ENCODE data around the gene VWA2.
"Not testable (repeated sequence)": the region's sequence is repeated elsewhere in the genome, so short reads cannot be mapped to it uniquely, and the experiment has no call there.

VWA2 gene

GRCh38 chr10:114332301-114333192 is 93.5 kb downstream of the VWA2 start:
- no peaks in the 10 kb centered on the region for H3K36me3 ChIP-seq (ENCODE audit: control insufficient read depth, insufficient read depth, low read length)

DNA sequence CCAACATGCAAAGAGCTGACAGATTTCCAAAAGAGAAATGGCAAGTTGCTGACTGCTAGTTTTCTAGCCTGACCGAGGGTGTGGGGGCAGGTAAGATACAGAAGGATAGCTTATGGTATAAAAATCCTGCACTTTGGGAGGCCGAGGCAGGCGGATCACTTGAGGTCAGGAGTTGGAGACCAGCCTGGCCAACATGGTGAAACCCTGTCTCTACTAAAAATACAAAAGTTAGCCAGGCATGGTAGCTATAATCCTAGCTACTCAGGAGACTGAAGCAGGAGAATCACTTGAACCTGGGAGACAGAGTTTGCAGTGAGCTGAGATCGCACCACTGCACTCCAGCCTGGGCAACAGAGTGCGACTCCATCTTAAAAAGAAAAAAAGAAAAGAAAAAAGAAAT is 94.4 kb downstream of the VWA2 start:
- H3K79me2 ChIP-seq = peaks cover 59% of the 10 kb centered on the region
- H3K27ac ChIP-seq = peak overlapping the region; percentile 53
- H3K4me1 ChIP-seq = peaks cover 74% of the 10 kb centered on the region
- H3K36me3 ChIP-seq (ENCODE audit: control insufficient read depth, insufficient read depth, low read length); H3K9ac ChIP-seq; H2AFZ ChIP-seq; H3K9me3 ChIP-seq (ENCODE audit: control insufficient read depth, low read length); H3K27me3 ChIP-seq (ENCODE audit: control insufficient read depth, insufficient read depth, low read length): not testable (repeated sequence)
- peak overlapping the region; percentile 24 for H3K4me2 ChIP-seq (ENCODE audit: low read length)
- peak overlapping the region; percentile 6 for H3K4me3 ChIP-seq (ENCODE audit: low read depth, low read length)

More at GRCh38 chr10:114332301-114333192, 93.5 kb downstream of the VWA2 start:
- H2AFZ ChIP-seq = no peak overlapping the region
- peaks cover 53% of the 10 kb centered on the region for H3K79me2 ChIP-seq
- no peak overlapping the region for H3K9ac ChIP-seq
- peak overlapping the region; percentile 6 for H3K4me3 ChIP-seq (ENCODE audit: low read depth, low read length)
- peak overlapping the region; percentile 24 for H3K4me2 ChIP-seq (ENCODE audit: low read length)
- H3K27ac ChIP-seq = peak overlapping the region; percentile 53
- H3K27me3 ChIP-seq (ENCODE audit: control insufficient read depth, insufficient read depth, low read length) = no peaks in the 10 kb centered on the region
- no peaks in the 10 kb centered on the region for H3K9me3 ChIP-seq (ENCODE audit: control insufficient read depth, low read length)
- H3K4me1 ChIP-seq = peaks cover 75% of the 10 kb centered on the region
- TF ChIP-seq CTCF (IDR thresholded peaks at IDR 0.05) = no peak

- no peak overlapping the region for H3K4me2 ChIP-seq (ENCODE audit: low read length)
- H3K27ac ChIP-seq = peak overlapping the region; percentile 53
- no peak for TF ChIP-seq CTCF (IDR thresholded peaks at IDR 0.05)
These were observed 95.2 kb downstream of the VWA2 start for GRCh38 chr10:114334301-114334700.

DNA sequence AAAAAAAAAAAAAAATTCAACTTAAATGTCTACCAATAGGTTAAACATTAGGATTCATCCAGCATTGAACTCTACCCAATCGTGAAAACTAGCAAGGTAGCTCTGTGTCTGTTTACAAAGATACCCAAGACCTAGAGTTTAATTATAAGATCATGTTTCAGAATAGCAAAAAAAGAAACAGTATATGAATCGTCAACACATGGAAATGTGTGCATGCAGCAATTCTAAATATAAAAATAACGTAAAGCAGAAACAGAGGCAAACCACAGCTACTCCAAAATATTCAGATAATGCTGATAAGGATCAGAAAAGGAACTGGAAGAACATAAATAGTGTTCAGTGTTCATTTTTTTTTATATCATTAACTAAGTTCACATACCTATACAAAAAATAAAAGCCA is 96.6 kb downstream of the VWA2 start:
- no peak overlapping the region for H3K4me2 ChIP-seq (ENCODE audit: low read length)
- H3K79me2 ChIP-seq = peaks cover 52% of the 10 kb centered on the region
- H3K4me3 ChIP-seq (ENCODE audit: low read depth, low read length) = no peak overlapping the region
- no peaks in the 10 kb centered on the region for H3K27me3 ChIP-seq (ENCODE audit: control insufficient read depth, insufficient read depth, low read length)
- H3K4me1 ChIP-seq = peaks cover 56% of the 10 kb centered on the region
- peak overlapping the region; percentile 39 for H3K27ac ChIP-seq
- H3K9ac ChIP-seq = no peak overlapping the region
- H3K36me3 ChIP-seq (ENCODE audit: control insufficient read depth, insufficient read depth, low read length) = no peaks in the 10 kb centered on the region
- H3K9me3 ChIP-seq (ENCODE audit: control insufficient read depth, low read length) = no peaks in the 10 kb centered on the region
- TF ChIP-seq CTCF (IDR thresholded peaks at IDR 0.05) = no peak
- no peak overlapping the region for H2AFZ ChIP-seq

More at GRCh38 chr10:114334301-114334700, 95.2 kb downstream of the VWA2 start:
- Histone ChIP-seq H3K9ac (no peak overlapping the region), H3K9me3 (ENCODE audit: control insufficient read depth, low read length) (no peaks in the 10 kb centered on the region), H3K4me3 (ENCODE audit: low read depth, low read length) (no peak overlapping the region), H2AFZ (no peak overlapping the region), H3K79me2 (peaks cover 55% of the 10 kb centered on the region), H3K36me3 (ENCODE audit: control insufficient read depth, insufficient read depth, low read length) (no peaks in the 10 kb centered on the region), H3K27me3 (ENCODE audit: control insufficient read depth, insufficient read depth, low read length) (no peaks in the 10 kb centered on the region), H3K4me1 (peaks cover 65% of the 10 kb centered on the region)

- no peaks in the 10 kb centered on the region for H3K27me3 ChIP-seq (ENCODE audit: control insufficient read depth, insufficient read depth, low read length)
- peaks cover 63% of the 10 kb centered on the region for H3K4me1 ChIP-seq
- H3K9ac ChIP-seq = no peak overlapping the region
- no peak overlapping the region for H2AFZ ChIP-seq
- no peak overlapping the region for H3K4me2 ChIP-seq (ENCODE audit: low read length)
- no peak for TF ChIP-seq CTCF (IDR thresholded peaks at IDR 0.05)
- H3K9me3 ChIP-seq (ENCODE audit: control insufficient read depth, low read length) = no peaks in the 10 kb centered on the region
- H3K79me2 ChIP-seq = peaks cover 48% of the 10 kb centered on the region
- H3K4me3 ChIP-seq (ENCODE audit: low read depth, low read length) = no peak overlapping the region
- no peaks in the 10 kb centered on the region for H3K36me3 ChIP-seq (ENCODE audit: control insufficient read depth, insufficient read depth, low read length)
- peak overlapping the region; percentile 39 for H3K27ac ChIP-seq
These were observed 97.9 kb downstream of the VWA2 start for GRCh38 chr10:114336823-114337509.
